H9 (cell line): Measurements from ENCODE around the gene SDK1. TPM values are rescaled to one million over a fixed set of nuclear protein-coding genes. Genes with fewer than 3 reads are reported as not detected.
A peak's percentile ranks its signal among the peaks of the same experiment; 100 is the strongest.

ENCODE experiments used
- DNase-seq: peaks from one replicate; pipeline ENCODE4 v3.0.0-alpha.2; 2017
- H2AFZ ChIP-seq: one replicate; pipeline ENCODE4 v1.6.1; 2013; ENCODE audit warnings: mild to moderate bottlenecking, low read length, control low read depth, moderate library complexity
- H2AK5ac ChIP-seq: 2 replicates; pipeline ENCODE4 v1.6.1; 2013; ENCODE audit warnings: low read length, control low read depth, mixed read lengths; ENCODE audit not compliant: insufficient read length
- H2BK120ac ChIP-seq: one replicate; pipeline ENCODE4 v1.6.1; 2013; ENCODE audit warnings: low read depth, mild to moderate bottlenecking, low read length, control low read depth, inconsistent platforms; ENCODE audit not compliant: poor library complexity, severe bottlenecking
- H2BK12ac ChIP-seq: 2 replicates; pipeline ENCODE4 v1.6.1; 2013; ENCODE audit warnings: low read length, control low read depth, mixed read lengths, low read depth; ENCODE audit not compliant: insufficient read length
- H2BK15ac ChIP-seq: 2 replicates; pipeline ENCODE4 v1.6.1; 2013; ENCODE audit warnings: low read depth, low read length, control low read depth
- H2BK20ac ChIP-seq: one replicate; pipeline ENCODE4 v1.6.1; 2013; ENCODE audit warnings: low read depth, mild to moderate bottlenecking, low read length, control low read depth, inconsistent platforms; ENCODE audit not compliant: poor library complexity, severe bottlenecking
- H2BK5ac ChIP-seq: 2 replicates; pipeline ENCODE4 v1.6.1; 2013; ENCODE audit warnings: low read length, control low read depth, mixed read lengths; ENCODE audit not compliant: insufficient read length
- H3K14ac ChIP-seq: 2 replicates; pipeline ENCODE4 v1.6.1; 2013; ENCODE audit warnings: low read length, control low read depth; ENCODE audit not compliant: insufficient read depth
- H3K18ac ChIP-seq: 2 replicates; pipeline ENCODE4 v1.6.1; 2013; ENCODE audit warnings: low read depth, mild to moderate bottlenecking, mixed read lengths, low read length, control low read depth; ENCODE audit not compliant: insufficient read length
- H3K23ac ChIP-seq: 2 replicates; pipeline ENCODE4 v1.6.1; 2013; ENCODE audit warnings: low read length, control low read depth, mixed read lengths, low read depth; ENCODE audit not compliant: insufficient read length
- H3K23me2 ChIP-seq: 2 replicates; pipeline ENCODE4 v1.6.1; 2013; ENCODE audit warnings: low read depth, mild to moderate bottlenecking, mixed read lengths, low read length, control low read depth; ENCODE audit not compliant: insufficient read length, poor library complexity, severe bottlenecking
- H3K27ac ChIP-seq: 2 replicates; pipeline ENCODE4 v1.5.1; 2013; ENCODE audit warnings: low read length, control low read depth, mixed read lengths, low read depth; ENCODE audit not compliant: insufficient read length
- H3K27me3 ChIP-seq: 2 replicates; pipeline ENCODE4 v1.6.1; 2013; ENCODE audit warnings: low read length, control low read depth, inconsistent platforms; ENCODE audit not compliant: insufficient read depth
- H3K4ac ChIP-seq: 2 replicates; pipeline ENCODE4 v1.6.1; 2013; ENCODE audit warnings: low read depth, mild to moderate bottlenecking, control low read depth, inconsistent platforms, low read length, moderate library complexity
- H3K4me1 ChIP-seq: 2 replicates; pipeline ENCODE4 v1.6.1; 2013; ENCODE audit warnings: low read length, control low read depth, inconsistent platforms; ENCODE audit not compliant: insufficient read depth
- H3K4me2 ChIP-seq: 2 replicates; pipeline ENCODE4 v1.6.1; 2013; ENCODE audit warnings: low read length, control low read depth, mixed read lengths; ENCODE audit not compliant: insufficient read length, insufficient read depth
- H3K56ac ChIP-seq: 2 replicates; pipeline ENCODE4 v1.6.1; 2013; ENCODE audit warnings: low read depth, mild to moderate bottlenecking, mixed read lengths, low read length, control low read depth; ENCODE audit not compliant: insufficient read length
- H3K79me1 ChIP-seq: 2 replicates; pipeline ENCODE4 v1.6.1; 2013; ENCODE audit warnings: low read depth, mild to moderate bottlenecking, moderate library complexity, low read length, control low read depth, inconsistent platforms; ENCODE audit not compliant: insufficient read depth, poor library complexity, severe bottlenecking
- H3K79me2 ChIP-seq: 2 replicates; pipeline ENCODE4 v1.6.1; 2013; ENCODE audit warnings: low read length, control low read depth, inconsistent platforms; ENCODE audit not compliant: insufficient read depth
- H3K9ac ChIP-seq: 2 replicates; pipeline ENCODE4 v1.6.1; 2013; ENCODE audit warnings: low read length, control low read depth, mixed read lengths; ENCODE audit not compliant: insufficient read length; ENCODE audit errors: extremely low read depth
- H3K9me3 ChIP-seq: one replicate; pipeline ENCODE4 v1.6.1; 2013; ENCODE audit warnings: low read depth, low read length, inconsistent platforms; ENCODE audit not compliant: control insufficient read depth
- H3T11ph ChIP-seq: one replicate; pipeline ENCODE4 v1.6.1; 2013; ENCODE audit warnings: mild to moderate bottlenecking, low read length, control low read depth, inconsistent platforms
- H4K20me1 ChIP-seq: one replicate; pipeline ENCODE4 v1.6.1; 2013; ENCODE audit not compliant: control insufficient read depth, insufficient read length, insufficient read depth
- H4K5ac ChIP-seq: 2 replicates; pipeline ENCODE4 v1.6.1; 2013; ENCODE audit warnings: low read depth, mild to moderate bottlenecking, mixed read lengths, low read length, control low read depth; ENCODE audit not compliant: insufficient read length
- H4K8ac ChIP-seq: replicated peaks from 2 replicates; pipeline ENCODE4 v1.6.1; 2013; ENCODE audit warnings: low read length, control low read depth, mixed read lengths, low read depth; ENCODE audit not compliant: insufficient read length
- H4K91ac ChIP-seq: 2 replicates; pipeline ENCODE4 v1.6.1; 2013; ENCODE audit warnings: low read depth, mild to moderate bottlenecking, moderate library complexity, mixed read lengths, low read length, control low read depth; ENCODE audit not compliant: insufficient read length
- H3K27ac Mint-ChIP-seq, 3 experiments: 2 replicates in 2 of 3; 3 replicates in 1 of 3; pipeline ENCODE4 v1.8.0; 2020 to 2021; ENCODE audit warnings: mixed read lengths in 3 of 3, mild to moderate bottlenecking in 1 of 3, moderate library complexity in 1 of 3
- H3K27me3 Mint-ChIP-seq: 2 replicates; pipeline ENCODE4 v1.8.0; 2021; ENCODE audit warnings: low read depth, mild to moderate bottlenecking, moderate library complexity, mixed read lengths
- H3K36me3 Mint-ChIP-seq, 3 experiments: 2 replicates in 2 of 3; 3 replicates in 1 of 3; pipeline ENCODE4 v1.8.0; 2020 to 2021; ENCODE audit warnings: low read depth in 3 of 3, mixed read lengths in 3 of 3; ENCODE audit not compliant: insufficient read depth in 1 of 3
- H3K4me1 Mint-ChIP-seq, 2 experiments: 2 replicates each; pipeline ENCODE4 v1.8.0; 2020; ENCODE audit warnings: mixed read lengths in 2 of 2
- H3K4me3 Mint-ChIP-seq, 2 experiments: 2 replicates in 1 of 2; 3 replicates in 1 of 2; pipeline ENCODE4 v1.8.0; 2020 to 2021; ENCODE audit warnings: mild to moderate bottlenecking in 2 of 2, mixed read lengths in 2 of 2, moderate library complexity in 1 of 2
- H3K9me3 Mint-ChIP-seq, 2 experiments: 2 replicates in 1 of 2; 3 replicates in 1 of 2; pipeline ENCODE4 v1.8.0; 2020; ENCODE audit warnings: mild to moderate bottlenecking in 2 of 2, mixed read lengths in 2 of 2, moderate library complexity in 1 of 2
- WGBS: extraction: QIAGEN DNeasy Blood & Tissue Kit; methylation state at CpG from one replicate; pipeline ENCODE4 v1.1.7; 2013; ENCODE audit warnings: missing lambda C conversion rate, low lambda C conversion rate, mixed read lengths; ENCODE audit not compliant: insufficient read length; ENCODE audit errors: extremely low coverage; 5-methylcytosine and 5-hydroxymethylcytosine counted together
- total RNA-seq: library from RNA; stranded (reverse); gene quantifications from 2 replicates; pipeline ENCODE4 v1.2.1, GENCODE V29; 2021
- TF ChIP-seq, protein P1 (sequence below): fragments of 200-600 bp; sonication (generic); conservative IDR thresholded peaks from 3 replicates; pipeline ENCODE4 v1.8.0; 2021; ENCODE audit warnings: antibody characterized with exemption, mild to moderate bottlenecking

SDK1 gene
- total RNA-seq, 1 experiment from 2014 or later: 8.7 TPM

DNA sequence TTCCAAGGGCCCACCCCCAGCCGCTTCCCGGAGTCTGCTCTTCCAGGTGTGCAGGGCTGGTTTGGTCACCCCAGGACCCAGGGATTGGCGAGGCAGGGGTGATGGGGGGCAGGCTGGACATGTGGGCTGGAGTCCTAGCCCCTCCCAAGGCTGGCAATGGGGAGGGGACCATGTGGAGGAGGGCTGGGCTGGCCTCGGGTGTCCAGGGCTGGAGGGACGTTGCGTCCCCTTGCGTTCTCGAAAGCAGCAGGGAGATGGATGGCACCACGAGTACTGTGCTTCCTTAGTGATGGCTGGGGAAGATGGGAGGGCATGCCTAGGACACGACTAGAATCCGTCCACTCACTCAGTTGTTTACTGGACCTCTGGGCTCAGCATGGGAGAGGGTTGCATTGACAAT lies 848.6 kb downstream of the SDK1 start:
- Histone ChIP-seq H3K9ac (no peak overlapping the region), H3K23me2 (no peaks in the 10 kb centered on the region), H3K27ac (no peak overlapping the region), H3K14ac (no peak overlapping the region), H3K79me2 (no peaks in the 10 kb centered on the region), H3K4me2 (no peak overlapping the region), H3K79me1 (no peaks in the 10 kb centered on the region), H4K5ac (no peak overlapping the region), H2BK5ac (no peak overlapping the region), H3K9me3 (no peaks in the 10 kb centered on the region), H2AFZ (no peak overlapping the region), H3K56ac (no peak overlapping the region), H3K4ac (no peak overlapping the region), H2BK120ac (no peak overlapping the region), H3K23ac (no peak overlapping the region), H4K8ac (no peak overlapping the region), H4K91ac (no peak overlapping the region), H3K4me1 (no peaks in the 10 kb centered on the region), H2BK12ac (no peak overlapping the region), H3T11ph (no peak overlapping the region), H3K27me3 (no peaks in the 10 kb centered on the region), H2BK15ac (no peak overlapping the region), H3K18ac (peak overlapping the region; percentile 19), H2BK20ac (no peak overlapping the region), H4K20me1 (no peaks in the 10 kb centered on the region), H2AK5ac (no peak overlapping the region)
- DNase-seq: no peak
- H3K4me3 Mint-ChIP-seq: no peak overlapping the region
- H3K4me1 Mint-ChIP-seq: peaks cover 13 to 19% of the 10 kb centered on the region in 2 experiments
- peaks cover 4% of the 10 kb centered on the region for H3K27me3 Mint-ChIP-seq
- H3K36me3 Mint-ChIP-seq: peaks cover 0 to 5% (median 5%) of the 10 kb centered on the region in 3 experiments; a peak in 3 of 7 replicates
- WGBS: no CpG with 5 or more reads among the region's 11 CpGs
- TF ChIP-seq, protein P1, sequence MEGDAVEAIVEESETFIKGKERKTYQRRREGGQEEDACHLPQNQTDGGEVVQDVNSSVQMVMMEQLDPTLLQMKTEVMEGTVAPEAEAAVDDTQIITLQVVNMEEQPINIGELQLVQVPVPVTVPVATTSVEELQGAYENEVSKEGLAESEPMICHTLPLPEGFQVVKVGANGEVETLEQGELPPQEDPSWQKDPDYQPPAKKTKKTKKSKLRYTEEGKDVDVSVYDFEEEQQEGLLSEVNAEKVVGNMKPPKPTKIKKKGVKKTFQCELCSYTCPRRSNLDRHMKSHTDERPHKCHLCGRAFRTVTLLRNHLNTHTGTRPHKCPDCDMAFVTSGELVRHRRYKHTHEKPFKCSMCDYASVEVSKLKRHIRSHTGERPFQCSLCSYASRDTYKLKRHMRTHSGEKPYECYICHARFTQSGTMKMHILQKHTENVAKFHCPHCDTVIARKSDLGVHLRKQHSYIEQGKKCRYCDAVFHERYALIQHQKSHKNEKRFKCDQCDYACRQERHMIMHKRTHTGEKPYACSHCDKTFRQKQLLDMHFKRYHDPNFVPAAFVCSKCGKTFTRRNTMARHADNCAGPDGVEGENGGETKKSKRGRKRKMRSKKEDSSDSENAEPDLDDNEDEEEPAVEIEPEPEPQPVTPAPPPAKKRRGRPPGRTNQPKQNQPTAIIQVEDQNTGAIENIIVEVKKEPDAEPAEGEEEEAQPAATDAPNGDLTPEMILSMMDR: no peak
- H3K9me3 Mint-ChIP-seq: no peaks in the 10 kb centered on the region
- no peak overlapping the region for H3K27ac Mint-ChIP-seq
